ENCODE results near the gene AJM1.
"Not testable (repeated sequence)": the region's sequence is repeated elsewhere in the genome, so short reads cannot be mapped to it uniquely, and the experiment has no call there.

The AJM1 gene

GRCh38 chr9:136829981-136830885 lies 12.0 kb upstream of the AJM1 start:
- DNase-seq (ENCODE audit: insufficient read length, low spot score) (no peak), FAIRE-seq (no peak)

GRCh38 chr9:136831002-136831719 lies 11.1 kb upstream of the AJM1 start:
- DNase-seq (ENCODE audit: insufficient read length, low spot score) (no peak), FAIRE-seq (no peak)

GRCh38 chr9:136831720-136832104 lies 10.6 kb upstream of the AJM1 start:
- DNase-seq (ENCODE audit: insufficient read length, low spot score): no peak
- no peak for FAIRE-seq

GRCh38 chr9:136832581-136832980 lies 9.7 kb upstream of the AJM1 start:
- FAIRE-seq: no peak
- no peak for DNase-seq (ENCODE audit: insufficient read length, low spot score)

- not testable (repeated sequence) for FAIRE-seq; DNase-seq (ENCODE audit: insufficient read length, low spot score)
Measured at GRCh38 chr9:136833381-136834048, 8.8 kb upstream of the AJM1 start.

GRCh38 chr9:136835162-136835931 lies 6.9 kb upstream of the AJM1 start:
- no peak for FAIRE-seq
- DNase-seq (ENCODE audit: insufficient read length, low spot score): no peak

- no peak for DNase-seq (ENCODE audit: insufficient read length, low spot score)
- FAIRE-seq: no peak
Measured at GRCh38 chr9:136835932-136836904, 6.1 kb upstream of the AJM1 start.

GRCh38 chr9:136837146-136837855 lies 5.0 kb upstream of the AJM1 start:
- FAIRE-seq: no peak
- no peak for DNase-seq (ENCODE audit: insufficient read length, low spot score)

- not testable (repeated sequence) for DNase-seq (ENCODE audit: insufficient read length, low spot score); FAIRE-seq
Measured at GRCh38 chr9:136837856-136838277, 4.4 kb upstream of the AJM1 start.

- no peak for FAIRE-seq
- no peak for DNase-seq (ENCODE audit: insufficient read length, low spot score)
Measured at GRCh38 chr9:136838314-136839228, 3.7 kb upstream of the AJM1 start.

- no peak for FAIRE-seq
Measured at GRCh38 chr9:136839229-136840139, 2.8 kb upstream of the AJM1 start.

GRCh38 chr9:136840140-136840876 lies 2.0 kb upstream of the AJM1 start:
- FAIRE-seq (no peak), DNase-seq (ENCODE audit: insufficient read length, low spot score) (no peak)

More at GRCh38 chr9:136839229-136840139, 2.8 kb upstream of the AJM1 start:
- DNase-seq (ENCODE audit: insufficient read length, low spot score): no peak

- DNase-seq (ENCODE audit: insufficient read length, low spot score) (no peak), FAIRE-seq (no peak)
Measured at GRCh38 chr9:136840877-136841645, 1.2 kb upstream of the AJM1 start.

GRCh38 chr9:136841646-136842379 lies 465 bp upstream of the AJM1 start:
- not testable (repeated sequence) for FAIRE-seq; DNase-seq (ENCODE audit: insufficient read length, low spot score)

All from GM19239 (cell line).